GM12865 (cell line): ENCODE measurements around the gene RNF13.
"Not testable (repeated sequence)": the region's sequence is repeated elsewhere in the genome, so short reads cannot be mapped to it uniquely, and the experiment has no call there.

Source experiments
- DNase-seq: peaks from one replicate; pipeline ENCODE4 v3.0.0; 2010; ENCODE audit warnings: low read depth
- H3K4me3 ChIP-seq: 2 replicates; pipeline ENCODE4 v1.5.1; 2011; ENCODE audit warnings: mild to moderate bottlenecking, low read depth, low read length, control low read depth
- CTCF ChIP-seq: IDR thresholded peaks from 2 replicates; pipeline ENCODE4 v1.5.1; 2011; ENCODE audit warnings: low read length, control low read depth, low read depth, inconsistent platforms; ENCODE audit not compliant: insufficient read depth; ENCODE audit errors: missing control alignments

The RNF13 gene

GRCh38 chr3:149833241-149833640, 20.2 kb downstream of the RNF13 start:
- TF ChIP-seq CTCF, result no peak
- no peak for DNase-seq
- H3K4me3 ChIP-seq, result no peak overlapping the region

- H3K4me3 ChIP-seq, DNase-seq: not testable (repeated sequence)
These were observed 25.5 kb downstream of the RNF13 start for GRCh38 chr3:149838491-149838890.

GRCh38 chr3:149839469-149839868, 26.5 kb downstream of the RNF13 start:
- DNase-seq, H3K4me3 ChIP-seq: not testable (repeated sequence)

- DNase-seq, result no peak
- TF ChIP-seq CTCF, result no peak
These were observed 26.9 kb downstream of the RNF13 start for GRCh38 chr3:149839896-149840295.

GRCh38 chr3:149843502-149843901, 30.5 kb downstream of the RNF13 start:
- DNase-seq, result no peak
- no peak overlapping the region for H3K4me3 ChIP-seq
- TF ChIP-seq CTCF, result no peak

More at GRCh38 chr3:149839896-149840295, 26.9 kb downstream of the RNF13 start:
- H3K4me3 ChIP-seq, result no peak overlapping the region

GRCh38 chr3:149844091-149844490, 31.1 kb downstream of the RNF13 start:
- H3K4me3 ChIP-seq, result no peak overlapping the region
- DNase-seq, result no peak
- TF ChIP-seq CTCF, result no peak

GRCh38 chr3:149845570-149846244, 32.7 kb downstream of the RNF13 start:
- DNase-seq, result no peak
- TF ChIP-seq CTCF, result no peak
- H3K4me3 ChIP-seq, result no peak overlapping the region

- no peak for DNase-seq
- no peak overlapping the region for H3K4me3 ChIP-seq
- no peak for TF ChIP-seq CTCF
These were observed 35.2 kb downstream of the RNF13 start for GRCh38 chr3:149848238-149848637.
